Tibial nerve (tissue), 4 donors: ENCODE measurements around the gene MAP2K1. TPM values are rescaled to one million over a fixed set of nuclear protein-coding genes. Genes with fewer than 3 reads are reported as not detected.
"Not testable (repeated sequence)": the region's sequence is repeated elsewhere in the genome, so short reads cannot be mapped to it uniquely, and the experiment has no call there.

ENCODE experiments used
- DNase-seq, 2 donors: peaks; one replicate each; pipeline ENCODE4 v3.0.0-alpha.2; 2019; ENCODE audit warnings: low spot score in 2 of 2
- H3K27ac ChIP-seq, 4 donors: fragments of 200-600 bp; sonication (generic) in 3 of 4; one replicate each; pipeline ENCODE4 v1.5.1; 2017 to 2019; ENCODE audit warnings: mild to moderate bottlenecking in 1 of 4
- H3K27me3 ChIP-seq, 2 donors: fragments of 200-600 bp; sonication (generic) in 1 of 2; one replicate each; pipeline versions ENCODE4 v1.5.1 to v1.6.0; 2017 to 2019
- H3K36me3 ChIP-seq, 3 donors: fragments of 200-600 bp; sonication (generic); one replicate each; pipeline ENCODE4 v1.5.1; 2018 to 2019
- H3K4me1 ChIP-seq, 4 donors: fragments of 200-600 bp; sonication (generic) in 3 of 4; one replicate each; pipeline ENCODE4 v1.5.1; 2017 to 2019
- H3K4me3 ChIP-seq, 4 donors: fragments of 200-600 bp; sonication (generic) in 3 of 4; one replicate each; pipeline ENCODE4 v1.5.1; 2017 to 2019; ENCODE audit warnings: mild to moderate bottlenecking in 1 of 4, moderate library complexity in 1 of 4
- H3K9me3 ChIP-seq, 4 donors: fragments of 200-600 bp; sonication (generic) in 3 of 4; one replicate each; pipeline ENCODE4 v1.5.1; 2017 to 2019
- EP300 ChIP-seq, 2 donors: sonication (generic); formaldehyde crosslinking; IDR thresholded peaks; one replicate each; pipeline ENCODE4 v1.6.1; 2017; ENCODE audit warnings: antibody characterized with exemption in 2 of 2, mild to moderate bottlenecking in 1 of 2
- POLR2A ChIP-seq, 2 donors: fragments of 450-650 bp; IDR thresholded peaks; one replicate each; pipeline ENCODE4 v1.6.1; 2017; ENCODE audit warnings: antibody characterized with exemption in 2 of 2, mild to moderate bottlenecking in 2 of 2, moderate library complexity in 2 of 2
- WGBS, 2 donors: methylation state at CpG; one replicate each; pipeline ENCODE4 v1.1.5; 2018; 5-methylcytosine and 5-hydroxymethylcytosine counted together
- total RNA-seq, 4 donors: library from RNA; depleted of rRNA; stranded (reverse); fragments of >200 nt; gene quantifications; one replicate each; pipeline ENCODE4 v1.1.0, GENCODE V29; 2016
- TF ChIP-seq, protein P1 (sequence below), 5 experiments: fragments of 200-600 bp in 3 of 5; fragments of 450-650 bp in 2 of 5; sonication (generic) in 3 of 5; IDR thresholded peaks; one replicate each; pipeline ENCODE4 v1.5.1; 2016 to 2019; ENCODE audit warnings: antibody characterized with exemption in 5 of 5, mild to moderate bottlenecking in 3 of 5, moderate library complexity in 2 of 5

MAP2K1 gene
- total RNA-seq, 4 donors from 2014 or later: 30.2 to 64.8 (median 41.4) TPM

DNA sequence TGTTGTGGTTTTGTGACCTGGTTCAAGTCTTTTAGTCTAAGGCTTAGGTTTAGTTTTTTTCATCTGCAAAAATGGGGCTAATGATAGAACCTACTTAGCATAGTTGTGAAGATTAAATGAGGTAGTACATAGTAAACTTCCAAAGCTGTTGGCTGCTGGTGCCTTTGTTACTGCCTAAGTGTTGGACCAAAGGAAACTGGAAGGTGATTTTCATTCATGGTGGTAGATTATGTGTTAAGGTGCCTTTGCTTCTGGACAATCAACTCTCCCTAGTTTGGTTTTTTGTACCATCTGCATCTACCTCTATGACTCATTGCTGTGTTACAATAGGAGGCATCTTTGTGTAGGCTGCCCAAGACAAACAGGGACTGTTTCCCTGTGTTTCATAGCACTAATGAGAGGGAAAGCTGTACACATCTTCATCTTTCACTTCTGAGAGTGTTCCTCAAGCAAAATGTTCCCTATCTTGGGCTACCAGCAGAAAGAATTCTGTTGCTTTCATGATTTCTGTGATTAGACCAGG lies 3.2 kb downstream of the MAP2K1 start:
- peaks cover 0 to 47% (median 24%) of the 10 kb centered on the region in 4 donors for H3K4me1 ChIP-seq
- no peaks in the 10 kb centered on the region for H3K36me3 ChIP-seq
- TF ChIP-seq, protein P1, sequence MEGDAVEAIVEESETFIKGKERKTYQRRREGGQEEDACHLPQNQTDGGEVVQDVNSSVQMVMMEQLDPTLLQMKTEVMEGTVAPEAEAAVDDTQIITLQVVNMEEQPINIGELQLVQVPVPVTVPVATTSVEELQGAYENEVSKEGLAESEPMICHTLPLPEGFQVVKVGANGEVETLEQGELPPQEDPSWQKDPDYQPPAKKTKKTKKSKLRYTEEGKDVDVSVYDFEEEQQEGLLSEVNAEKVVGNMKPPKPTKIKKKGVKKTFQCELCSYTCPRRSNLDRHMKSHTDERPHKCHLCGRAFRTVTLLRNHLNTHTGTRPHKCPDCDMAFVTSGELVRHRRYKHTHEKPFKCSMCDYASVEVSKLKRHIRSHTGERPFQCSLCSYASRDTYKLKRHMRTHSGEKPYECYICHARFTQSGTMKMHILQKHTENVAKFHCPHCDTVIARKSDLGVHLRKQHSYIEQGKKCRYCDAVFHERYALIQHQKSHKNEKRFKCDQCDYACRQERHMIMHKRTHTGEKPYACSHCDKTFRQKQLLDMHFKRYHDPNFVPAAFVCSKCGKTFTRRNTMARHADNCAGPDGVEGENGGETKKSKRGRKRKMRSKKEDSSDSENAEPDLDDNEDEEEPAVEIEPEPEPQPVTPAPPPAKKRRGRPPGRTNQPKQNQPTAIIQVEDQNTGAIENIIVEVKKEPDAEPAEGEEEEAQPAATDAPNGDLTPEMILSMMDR (IDR thresholded peaks at IDR 0.05): no peak
- TF ChIP-seq EP300 (IDR thresholded peaks at IDR 0.05) (no peak), POLR2A (IDR thresholded peaks at IDR 0.05) (no peak)
- H3K27ac ChIP-seq: no peak overlapping the region
- no peaks in the 10 kb centered on the region for H3K9me3 ChIP-seq
- no peak for DNase-seq
- no peak overlapping the region for H3K4me3 ChIP-seq
- H3K27me3 ChIP-seq: no peaks in the 10 kb centered on the region

DNA sequence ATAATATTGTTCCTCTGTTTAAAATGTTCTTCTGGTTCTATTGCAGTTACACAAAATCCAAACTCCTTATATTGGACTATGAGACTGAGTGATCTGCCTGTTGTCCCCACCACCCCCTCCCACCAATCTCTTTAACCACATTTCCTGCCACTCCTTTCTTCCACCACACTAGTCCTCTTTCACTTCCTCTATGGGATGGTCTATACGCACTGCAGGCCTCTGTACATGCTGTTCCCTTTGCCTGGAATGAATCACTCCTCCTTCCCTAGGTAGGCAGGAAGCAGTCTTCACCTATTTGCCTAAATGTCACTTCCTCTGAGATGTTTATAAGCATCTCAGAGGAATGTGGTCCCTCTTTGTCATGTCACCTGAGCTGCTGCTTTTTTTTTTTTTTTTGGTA lies 4.0 kb downstream of the MAP2K1 start:
- H3K36me3 ChIP-seq: no peaks in the 10 kb centered on the region
- TF ChIP-seq, protein P1 (IDR thresholded peaks at IDR 0.05): no peak
- peak in 1 of 2 donors; percentile 71 for TF ChIP-seq EP300 (IDR thresholded peaks at IDR 0.05)
- no peak for TF ChIP-seq POLR2A (IDR thresholded peaks at IDR 0.05)
- 54% methylated on average over 1 of the region's 1 CpG for WGBS, 2 donors

DNA sequence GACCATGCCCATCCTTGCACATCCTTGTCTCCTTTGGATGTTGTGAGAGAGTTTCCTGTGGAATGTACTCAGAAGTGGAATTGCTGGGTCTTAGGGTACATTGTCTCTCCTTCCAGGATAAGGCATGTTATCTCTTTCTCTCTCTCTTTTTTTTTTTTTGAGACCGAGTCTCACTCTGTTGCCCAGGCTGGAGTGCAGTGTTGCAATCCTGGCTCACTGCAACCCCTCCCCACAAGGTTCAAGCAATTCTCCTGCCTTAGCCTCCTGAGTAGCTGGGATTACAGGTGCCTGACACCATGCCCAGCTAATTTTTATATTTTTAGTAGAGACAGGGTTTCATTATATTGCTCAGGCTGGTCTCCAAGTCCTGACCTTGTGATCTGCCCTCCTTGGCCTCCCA lies 6.3 kb downstream of the MAP2K1 start:
- H3K36me3 ChIP-seq: peaks cover 0 to 12% (median 0%) of the 10 kb centered on the region in 3 donors
- not testable (repeated sequence) for DNase-seq, H3K27ac ChIP-seq, H3K9me3 ChIP-seq, H3K4me3 ChIP-seq, H3K27me3 ChIP-seq
- WGBS, 2 donors: 93% methylated on average over 1 of the region's 1 CpG
- peaks cover 0 to 32% (median 18%) of the 10 kb centered on the region in 4 donors for H3K4me1 ChIP-seq

More for the DNA sequence above, 4.0 kb downstream of the MAP2K1 start:
- Histone ChIP-seq H3K27ac (no peak overlapping the region), H3K4me3 (no peak overlapping the region), H3K4me1 (peaks cover 0 to 42% (median 23%) of the 10 kb centered on the region in 4 donors), H3K9me3 (no peaks in the 10 kb centered on the region), H3K27me3 (no peaks in the 10 kb centered on the region)
- no peak for DNase-seq

GRCh38 chr15:66394472-66394871 lies 7.8 kb downstream of the MAP2K1 start:
- H3K27me3 ChIP-seq: no peaks in the 10 kb centered on the region
- no peak overlapping the region for H3K27ac ChIP-seq
- TF ChIP-seq, protein P1 (IDR thresholded peaks at IDR 0.05): no peak
- no peak for TF ChIP-seq POLR2A (IDR thresholded peaks at IDR 0.05)
- TF ChIP-seq EP300 (IDR thresholded peaks at IDR 0.05): no peak
- WGBS, 2 donors: 92 to 100% methylated on average over 1 of the region's 1 CpG
- H3K4me1 ChIP-seq: peaks cover 0 to 19% (median 9%) of the 10 kb centered on the region in 4 donors
- no peaks in the 10 kb centered on the region for H3K9me3 ChIP-seq
- H3K36me3 ChIP-seq: peaks cover 0 to 12% (median 0%) of the 10 kb centered on the region in 3 donors
- no peak for DNase-seq
- no peak overlapping the region for H3K4me3 ChIP-seq

DNA sequence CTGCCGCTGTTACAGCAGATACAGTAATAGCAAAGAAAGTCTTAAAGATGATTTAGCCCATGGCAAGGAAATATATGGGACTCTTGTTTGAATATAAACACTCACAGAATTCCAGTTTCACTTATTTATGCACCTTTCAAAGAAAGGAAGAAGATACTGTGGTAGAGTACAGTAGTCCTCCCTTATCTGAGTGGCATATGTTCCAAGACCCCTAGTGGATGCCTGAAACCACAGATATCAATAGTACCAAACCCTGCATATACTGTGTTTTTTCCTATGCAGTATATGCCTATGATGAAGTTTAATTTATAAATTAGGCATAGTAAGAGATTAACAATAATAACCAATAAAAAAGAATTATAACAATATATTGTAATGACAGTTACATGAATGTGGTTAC lies 8.2 kb downstream of the MAP2K1 start:
- 97 to 100% methylated on average over 1 of the region's 1 CpG for WGBS, 2 donors
- Histone ChIP-seq H3K4me1 (peaks cover 0 to 15% (median 7%) of the 10 kb centered on the region in 4 donors), H3K27ac (no peak overlapping the region), H3K27me3 (no peaks in the 10 kb centered on the region), H3K4me3 (no peak overlapping the region), H3K9me3 (no peaks in the 10 kb centered on the region), H3K36me3 (peaks cover 0 to 12% (median 0%) of the 10 kb centered on the region in 3 donors)
- TF ChIP-seq, protein P1 (IDR thresholded peaks at IDR 0.05): no peak
- no peak for TF ChIP-seq EP300 (IDR thresholded peaks at IDR 0.05)
- no peak for TF ChIP-seq POLR2A (IDR thresholded peaks at IDR 0.05)
- DNase-seq: no peak
